Sigmoid colon (tissue), 4 donors: ENCODE measurements around the gene RAB7B.

Experiments used
- EP300 ChIP-seq, 4 donors: sonication (generic); formaldehyde crosslinking; IDR thresholded peaks; one replicate each; pipeline ENCODE4 v1.6.1; 2017; ENCODE audit warnings: antibody characterized with exemption in 4 of 4
- POLR2A ChIP-seq, 2 donors: fragments of 450-650 bp; IDR thresholded peaks; one replicate each; pipeline ENCODE4 v1.6.1; 2016; ENCODE audit warnings: antibody characterized with exemption in 2 of 2, mild to moderate bottlenecking in 2 of 2, moderate library complexity in 2 of 2
- TF ChIP-seq, protein P1 (sequence below), 4 experiments: fragments of 450-650 bp in 3 of 4; fragments of 200-600 bp in 1 of 4; IDR thresholded peaks; one replicate each; pipeline ENCODE4 v1.5.1; 2016 to 2019; ENCODE audit warnings: antibody characterized with exemption in 4 of 4, mild to moderate bottlenecking in 3 of 4, moderate library complexity in 2 of 4

DNA sequence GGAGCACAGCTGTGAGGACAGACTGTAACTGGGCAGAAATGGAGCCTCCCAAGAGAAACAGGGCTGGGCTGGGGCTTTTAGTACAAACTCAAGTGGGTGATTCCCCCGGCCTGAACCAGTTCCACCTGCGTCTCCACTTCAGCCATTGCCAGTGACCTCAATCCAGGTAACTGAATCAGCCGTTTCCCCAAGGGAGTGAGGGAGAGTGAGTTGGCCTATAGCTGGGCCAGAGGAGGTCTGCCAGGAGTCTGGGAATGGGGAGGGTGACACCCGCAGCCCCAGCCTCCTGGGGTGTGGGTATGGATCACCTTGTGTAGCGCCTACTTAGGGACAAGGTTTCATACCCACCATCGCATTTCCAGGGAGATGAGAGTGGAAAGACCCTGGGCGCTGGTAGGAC is 68.4 kb downstream of the RAB7B start:
- TF ChIP-seq EP300 (IDR thresholded peaks at IDR 0.05) (no peak), POLR2A (IDR thresholded peaks at IDR 0.05) (no peak)
- TF ChIP-seq, protein P1, sequence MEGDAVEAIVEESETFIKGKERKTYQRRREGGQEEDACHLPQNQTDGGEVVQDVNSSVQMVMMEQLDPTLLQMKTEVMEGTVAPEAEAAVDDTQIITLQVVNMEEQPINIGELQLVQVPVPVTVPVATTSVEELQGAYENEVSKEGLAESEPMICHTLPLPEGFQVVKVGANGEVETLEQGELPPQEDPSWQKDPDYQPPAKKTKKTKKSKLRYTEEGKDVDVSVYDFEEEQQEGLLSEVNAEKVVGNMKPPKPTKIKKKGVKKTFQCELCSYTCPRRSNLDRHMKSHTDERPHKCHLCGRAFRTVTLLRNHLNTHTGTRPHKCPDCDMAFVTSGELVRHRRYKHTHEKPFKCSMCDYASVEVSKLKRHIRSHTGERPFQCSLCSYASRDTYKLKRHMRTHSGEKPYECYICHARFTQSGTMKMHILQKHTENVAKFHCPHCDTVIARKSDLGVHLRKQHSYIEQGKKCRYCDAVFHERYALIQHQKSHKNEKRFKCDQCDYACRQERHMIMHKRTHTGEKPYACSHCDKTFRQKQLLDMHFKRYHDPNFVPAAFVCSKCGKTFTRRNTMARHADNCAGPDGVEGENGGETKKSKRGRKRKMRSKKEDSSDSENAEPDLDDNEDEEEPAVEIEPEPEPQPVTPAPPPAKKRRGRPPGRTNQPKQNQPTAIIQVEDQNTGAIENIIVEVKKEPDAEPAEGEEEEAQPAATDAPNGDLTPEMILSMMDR (IDR thresholded peaks at IDR 0.05) = no peak
